HG02623 (cell line): ENCODE data around the gene ATF6B.

Experiments used
- ATAC-seq: cut with Tn5 transposase; IDR thresholded peaks from one replicate; pipeline ENCODE4 v1.9.1; 2021; ENCODE audit warnings: moderate library complexity; ENCODE audit not compliant: unreplicated experiment

Gene ATF6B

GRCh38 chr6:32127717-32128592, at the start of gene ATF6B:
Gene ATF6B (minus strand): TSS chr6:32128246. CDS start chr6:32128207, 39 bp downstream.
- peak; percentile 86 for ATAC-seq

GRCh38 chr6:32177183-32177787, 49.2 kb upstream of the ATF6B start:
- ATAC-seq: no peak

GRCh38 chr6:32176476-32177182, 48.6 kb upstream of the ATF6B start:
- ATAC-seq: no peak

GRCh38 chr6:32175711-32176475, 47.8 kb upstream of the ATF6B start, which contains the start of gene AGPAT1:
Gene AGPAT1 (minus strand): TSS chr6:32176084. CDS start chr6:32171496, 4,588 bp downstream.
- peak; percentile 39 for ATAC-seq

GRCh38 chr6:32175322-32175710, 47.3 kb upstream of the ATF6B start:
- ATAC-seq: no peak

GRCh38 chr6:32174416-32174815, 46.4 kb upstream of the ATF6B start:
- no peak for ATAC-seq

GRCh38 chr6:32173051-32173727, 45.1 kb upstream of the ATF6B start:
- ATAC-seq: no peak

GRCh38 chr6:32171234-32171633, 43.2 kb upstream of the ATF6B start:
- ATAC-seq: no peak

- ATAC-seq: no peak
These were observed 42.2 kb upstream of the ATF6B start for GRCh38 chr6:32170294-32170693.

GRCh38 chr6:32168807-32169591, 41.0 kb upstream of the ATF6B start:
- ATAC-seq: no peak

- no peak for ATAC-seq
These were observed 40.3 kb upstream of the ATF6B start for GRCh38 chr6:32168350-32168749.

- no peak for ATAC-seq
These were observed 39.8 kb upstream of the ATF6B start for GRCh38 chr6:32167761-32168262.

- no peak for ATAC-seq
These were observed 39.2 kb upstream of the ATF6B start for GRCh38 chr6:32167154-32167760.

GRCh38 chr6:32166411-32167061, 38.5 kb upstream of the ATF6B start:
- ATAC-seq: no peak

- ATAC-seq: no peak
These were observed 36.2 kb upstream of the ATF6B start, which contains the start of gene EGFL8 for GRCh38 chr6:32164295-32164694. Gene EGFL8 (plus strand): TSS chr6:32164595. CDS start chr6:32166166, 1,571 bp downstream.

GRCh38 chr6:32163559-32164258, 35.7 kb upstream of the ATF6B start:
- ATAC-seq: no peak

GRCh38 chr6:32158052-32158451, 30.0 kb upstream of the ATF6B start:
- ATAC-seq: no peak

- ATAC-seq: no peak
These were observed 28.8 kb upstream of the ATF6B start for GRCh38 chr6:32156891-32157290.
